ENCODE data around the gene PTPN7.
A peak's percentile ranks its signal among the peaks of the same experiment; 100 is the strongest.
"Not testable (repeated sequence)": the region's sequence is repeated elsewhere in the genome, so short reads cannot be mapped to it uniquely, and the experiment has no call there.

PTPN7 gene

GRCh38 chr1:202150187-202150586, 10.2 kb downstream of the PTPN7 start:
- Histone ChIP-seq H3K27me3 (ENCODE audit: control insufficient read depth, insufficient read depth, low read length, poor library complexity, severe bottlenecking) (peaks cover 3% of the 10 kb centered on the region), H3K36me3 (ENCODE audit: control insufficient read depth, insufficient read depth, low read length) (no peaks in the 10 kb centered on the region), H3K4me1 (ENCODE audit: control insufficient read depth, insufficient read depth, low read length) (no peaks in the 10 kb centered on the region), H3K9me3 (ENCODE audit: control insufficient read depth, low read length) (no peaks in the 10 kb centered on the region), H3K27ac (ENCODE audit: insufficient read depth, low read depth, low read length, poor library complexity, severe bottlenecking) (no peak overlapping the region), H3K4me3 (ENCODE audit: insufficient read depth, low read depth, low read length) (no peak overlapping the region)
- WGBS, 2 experiments = 92 to 95% methylated on average over 9 of the region's 9 CpGs

GRCh38 chr1:202149566-202149965, 10.8 kb downstream of the PTPN7 start:
- Histone ChIP-seq H3K9me3 (ENCODE audit: control insufficient read depth, low read length) (no peaks in the 10 kb centered on the region), H3K4me1 (ENCODE audit: control insufficient read depth, insufficient read depth, low read length) (no peaks in the 10 kb centered on the region), H3K36me3 (ENCODE audit: control insufficient read depth, insufficient read depth, low read length) (no peaks in the 10 kb centered on the region), H3K4me3 (ENCODE audit: insufficient read depth, low read depth, low read length) (no peak overlapping the region), H3K27me3 (ENCODE audit: control insufficient read depth, insufficient read depth, low read length, poor library complexity, severe bottlenecking) (peaks cover 9% of the 10 kb centered on the region), H3K27ac (ENCODE audit: insufficient read depth, low read depth, low read length, poor library complexity, severe bottlenecking) (no peak overlapping the region)
- WGBS, 2 experiments = 90 to 97% methylated on average over 4 of the region's 4 CpGs

- Histone ChIP-seq H3K4me3 (ENCODE audit: insufficient read depth, low read depth, low read length) (no peak overlapping the region), H3K27me3 (ENCODE audit: control insufficient read depth, insufficient read depth, low read length, poor library complexity, severe bottlenecking) (peaks cover 9% of the 10 kb centered on the region), H3K4me1 (ENCODE audit: control insufficient read depth, insufficient read depth, low read length) (peaks cover 1% of the 10 kb centered on the region), H3K27ac (ENCODE audit: insufficient read depth, low read depth, low read length, poor library complexity, severe bottlenecking) (no peak overlapping the region), H3K36me3 (ENCODE audit: control insufficient read depth, insufficient read depth, low read length) (no peaks in the 10 kb centered on the region), H3K9me3 (ENCODE audit: control insufficient read depth, low read length) (no peaks in the 10 kb centered on the region)
- WGBS, 2 experiments = 89 to 93% methylated on average over 4 of the region's 4 CpGs
These were observed 12.0 kb downstream of the PTPN7 start for GRCh38 chr1:202148391-202148790.

GRCh38 chr1:202146993-202147392, 13.4 kb downstream of the PTPN7 start:
- H3K36me3 ChIP-seq (ENCODE audit: control insufficient read depth, insufficient read depth, low read length) = no peaks in the 10 kb centered on the region
- peaks cover 6% of the 10 kb centered on the region for H3K4me1 ChIP-seq (ENCODE audit: control insufficient read depth, insufficient read depth, low read length)
- H3K27ac ChIP-seq (ENCODE audit: insufficient read depth, low read depth, low read length, poor library complexity, severe bottlenecking) = no peak overlapping the region
- peaks cover 9% of the 10 kb centered on the region for H3K27me3 ChIP-seq (ENCODE audit: control insufficient read depth, insufficient read depth, low read length, poor library complexity, severe bottlenecking)
- H3K9me3 ChIP-seq (ENCODE audit: control insufficient read depth, low read length) = no peaks in the 10 kb centered on the region
- WGBS, 2 experiments = 70 to 83% methylated on average over 3 of the region's 3 CpGs
- H3K4me3 ChIP-seq (ENCODE audit: insufficient read depth, low read depth, low read length) = no peak overlapping the region

- Histone ChIP-seq H3K4me1 (ENCODE audit: control insufficient read depth, insufficient read depth, low read length) (peaks cover 6% of the 10 kb centered on the region), H3K9me3 (ENCODE audit: control insufficient read depth, low read length) (no peaks in the 10 kb centered on the region), H3K4me3 (ENCODE audit: insufficient read depth, low read depth, low read length) (no peak overlapping the region), H3K36me3 (ENCODE audit: control insufficient read depth, insufficient read depth, low read length) (no peaks in the 10 kb centered on the region), H3K27me3 (ENCODE audit: control insufficient read depth, insufficient read depth, low read length, poor library complexity, severe bottlenecking) (peaks cover 9% of the 10 kb centered on the region), H3K27ac (ENCODE audit: insufficient read depth, low read depth, low read length, poor library complexity, severe bottlenecking) (no peak overlapping the region)
- 94 to 95% methylated on average over 5 of the region's 5 CpGs for WGBS, 2 experiments
These were observed 14.1 kb downstream of the PTPN7 start for GRCh38 chr1:202146279-202146678.

GRCh38 chr1:202145744-202146140, 14.7 kb downstream of the PTPN7 start:
- 89 to 95% methylated on average over 8 of the region's 8 CpGs for WGBS, 2 experiments
- not testable (repeated sequence) for H3K36me3 ChIP-seq (ENCODE audit: control insufficient read depth, insufficient read depth, low read length); H3K27ac ChIP-seq (ENCODE audit: insufficient read depth, low read depth, low read length, poor library complexity, severe bottlenecking); H3K9me3 ChIP-seq (ENCODE audit: control insufficient read depth, low read length); H3K4me3 ChIP-seq (ENCODE audit: insufficient read depth, low read depth, low read length); H3K27me3 ChIP-seq (ENCODE audit: control insufficient read depth, insufficient read depth, low read length, poor library complexity, severe bottlenecking); H3K4me1 ChIP-seq (ENCODE audit: control insufficient read depth, insufficient read depth, low read length)

- H3K9me3 ChIP-seq (ENCODE audit: control insufficient read depth, low read length) = no peaks in the 10 kb centered on the region
- H3K27me3 ChIP-seq (ENCODE audit: control insufficient read depth, insufficient read depth, low read length, poor library complexity, severe bottlenecking) = peaks cover 9% of the 10 kb centered on the region
- peaks cover 6% of the 10 kb centered on the region for H3K4me1 ChIP-seq (ENCODE audit: control insufficient read depth, insufficient read depth, low read length)
- WGBS, 2 experiments = 23 to 25% methylated on average over 12 to 13 of the region's 13 CpGs
- no peaks in the 10 kb centered on the region for H3K36me3 ChIP-seq (ENCODE audit: control insufficient read depth, insufficient read depth, low read length)
- peak overlapping the region; percentile 65 for H3K4me3 ChIP-seq (ENCODE audit: insufficient read depth, low read depth, low read length)
- H3K27ac ChIP-seq (ENCODE audit: insufficient read depth, low read depth, low read length, poor library complexity, severe bottlenecking) = no peak overlapping the region
These were observed 15.2 kb downstream of the PTPN7 start for GRCh38 chr1:202145068-202145743.

GRCh38 chr1:202144402-202145067, 15.9 kb downstream of the PTPN7 start, which contains the start of gene ARL8A:
Gene ARL8A, minus strand, starts transcription at chr1:202144737. Its CDS starts 165 bp downstream, at chr1:202144572.
- Histone ChIP-seq H3K27ac (ENCODE audit: insufficient read depth, low read depth, low read length, poor library complexity, severe bottlenecking) (no peak within 1 kb of the TSS), H3K4me1 (ENCODE audit: control insufficient read depth, insufficient read depth, low read length) (peaks cover 6% of the 10 kb centered on the region), H3K9me3 (ENCODE audit: control insufficient read depth, low read length) (no peaks in the 10 kb centered on the region), H3K4me3 (ENCODE audit: insufficient read depth, low read depth, low read length) (peak within 1 kb of the TSS; percentile 65), H3K36me3 (ENCODE audit: control insufficient read depth, insufficient read depth, low read length) (no peaks in the 10 kb centered on the region), H3K27me3 (ENCODE audit: control insufficient read depth, insufficient read depth, low read length, poor library complexity, severe bottlenecking) (peaks cover 9% of the 10 kb centered on the region)
- WGBS, 2 experiments = 0 to 1% methylated on average over 82 of the region's 82 CpGs

GRCh38 chr1:202143768-202144401, 16.5 kb downstream of the PTPN7 start:
- H3K4me1 ChIP-seq (ENCODE audit: control insufficient read depth, insufficient read depth, low read length) = peaks cover 6% of the 10 kb centered on the region
- H3K9me3 ChIP-seq (ENCODE audit: control insufficient read depth, low read length) = no peaks in the 10 kb centered on the region
- no peak overlapping the region for H3K27ac ChIP-seq (ENCODE audit: insufficient read depth, low read depth, low read length, poor library complexity, severe bottlenecking)
- WGBS, 2 experiments = 0% methylated on average over 58 of the region's 58 CpGs
- peaks cover 9% of the 10 kb centered on the region for H3K27me3 ChIP-seq (ENCODE audit: control insufficient read depth, insufficient read depth, low read length, poor library complexity, severe bottlenecking)
- H3K36me3 ChIP-seq (ENCODE audit: control insufficient read depth, insufficient read depth, low read length) = no peaks in the 10 kb centered on the region
- peak overlapping the region; percentile 65 for H3K4me3 ChIP-seq (ENCODE audit: insufficient read depth, low read depth, low read length)

- H3K4me1 ChIP-seq (ENCODE audit: control insufficient read depth, insufficient read depth, low read length) = peaks cover 6% of the 10 kb centered on the region
- 50% methylated on average over 17 of the region's 17 CpGs for WGBS, 2 experiments
- peaks cover 9% of the 10 kb centered on the region for H3K27me3 ChIP-seq (ENCODE audit: control insufficient read depth, insufficient read depth, low read length, poor library complexity, severe bottlenecking)
- H3K36me3 ChIP-seq (ENCODE audit: control insufficient read depth, insufficient read depth, low read length) = no peaks in the 10 kb centered on the region
- no peaks in the 10 kb centered on the region for H3K9me3 ChIP-seq (ENCODE audit: control insufficient read depth, low read length)
- peak overlapping the region; percentile 65 for H3K4me3 ChIP-seq (ENCODE audit: insufficient read depth, low read depth, low read length)
- no peak overlapping the region for H3K27ac ChIP-seq (ENCODE audit: insufficient read depth, low read depth, low read length, poor library complexity, severe bottlenecking)
These were observed 17.2 kb downstream of the PTPN7 start for GRCh38 chr1:202143011-202143767.
